Neural cell (in vitro differentiated cells): ENCODE results near the gene TSPAN14. TPM values are rescaled to one million over a fixed set of nuclear protein-coding genes. Genes with fewer than 3 reads are reported as not detected.

Experiments
- H2AFZ ChIP-seq: fragments of 200-600, 300-800 bp; sonication (generic), shearing (Covaris generic); 2 replicates; pipeline ENCODE4 v1.6.0; 2014; ENCODE audit warnings: low read depth, mild to moderate bottlenecking, antibody characterized with exemption, low read length, moderate library complexity
- H3F3A ChIP-seq: fragments of 200-600 bp; shearing (Covaris generic); 2 replicates; pipeline ENCODE4 v1.6.1; 2016; ENCODE audit warnings: mild to moderate bottlenecking, moderate library complexity, mixed read lengths, antibody characterized with exemption, low read length; ENCODE audit not compliant: insufficient read depth, poor library complexity, severe bottlenecking
- H3K27ac ChIP-seq: fragments of 200-600, 300-800 bp; sonication (generic), shearing (Covaris generic); 2 replicates; pipeline ENCODE4 v1.5.1; 2014; ENCODE audit warnings: mild to moderate bottlenecking, low read length, moderate library complexity
- H3K27me3 ChIP-seq: fragments of 300-800, 200-600 bp; sonication (generic), shearing (Covaris generic); 2 replicates; pipeline ENCODE4 v1.6.0; 2014; ENCODE audit warnings: mild to moderate bottlenecking, low read depth, low read length, moderate library complexity; ENCODE audit not compliant: insufficient read depth
- H3K36me3 ChIP-seq: fragments of 300-800, 200-600 bp; sonication (generic), shearing (Covaris generic); 2 replicates; pipeline ENCODE4 v1.5.1; 2014; ENCODE audit warnings: mild to moderate bottlenecking, antibody characterized with exemption, low read length, moderate library complexity; ENCODE audit not compliant: insufficient read depth
- H3K4me2 ChIP-seq: fragments of 300-800, 200-600 bp; sonication (generic), shearing (Covaris generic); 2 replicates; pipeline ENCODE4 v1.6.0; 2014; ENCODE audit warnings: mild to moderate bottlenecking, low read length
- H3K4me3 ChIP-seq: fragments of 300-800, 200-600 bp; sonication (generic), shearing (Covaris generic); 2 replicates; pipeline ENCODE4 v1.5.1; 2014; ENCODE audit warnings: mild to moderate bottlenecking, low read length, moderate library complexity
- H3K79me2 ChIP-seq: fragments of 200-600 bp; shearing (Covaris generic); replicated peaks from 2 replicates; pipeline ENCODE4 v1.6.0; 2014; ENCODE audit warnings: mild to moderate bottlenecking, low read length, moderate library complexity; ENCODE audit not compliant: insufficient read depth
- H3K9ac ChIP-seq: fragments of 300-800, 200-600 bp; sonication (generic), shearing (Covaris generic); 2 replicates; pipeline ENCODE4 v1.6.1; 2016; ENCODE audit warnings: mild to moderate bottlenecking, low read length, mixed read lengths
- H3K9me2 ChIP-seq: fragments of 200-600 bp; shearing (Covaris generic); 2 replicates; pipeline ENCODE4 v1.6.1; 2016; ENCODE audit warnings: mild to moderate bottlenecking, low read length, mixed read lengths; ENCODE audit not compliant: insufficient read depth
- H3K9me3 ChIP-seq: fragments of 200-600, 300-800 bp; sonication (generic), shearing (Covaris generic); 2 replicates; pipeline ENCODE4 v1.6.1; 2016; ENCODE audit warnings: mild to moderate bottlenecking, mixed run types, low read length, moderate library complexity, mixed read lengths
- H4K20me1 ChIP-seq: fragments of 200-600 bp; shearing (Covaris generic); 2 replicates; pipeline ENCODE4 v1.6.1; 2016; ENCODE audit warnings: mild to moderate bottlenecking, mixed run types; ENCODE audit not compliant: insufficient read depth
- CTCF ChIP-seq: fragments of 450-650 bp; IDR thresholded peaks from 2 replicates; pipeline ENCODE4 v1.5.1; 2014; ENCODE audit warnings: antibody characterized with exemption, mild to moderate bottlenecking, moderate library complexity; ENCODE audit not compliant: poor library complexity, severe bottlenecking
- EP300 ChIP-seq: fragments of 450-650 bp; conservative IDR thresholded peaks from 2 replicates; pipeline ENCODE4 v1.6.1; 2014; ENCODE audit warnings: antibody characterized with exemption, mild to moderate bottlenecking, moderate library complexity; ENCODE audit not compliant: poor library complexity, severe bottlenecking
- EZH2 ChIP-seq: fragments of 200-600, 300-800 bp; shearing (Covaris generic), sonication (generic); IDR thresholded peaks from 2 replicates; pipeline ENCODE4 v1.6.1; 2014; ENCODE audit warnings: antibody characterized with exemption, low read length, borderline replicate concordance, mild to moderate bottlenecking; ENCODE audit not compliant: insufficient read depth, poor library complexity, severe bottlenecking
- MXI1 ChIP-seq: fragments of 450-650 bp; conservative IDR thresholded peaks from 2 replicates; pipeline ENCODE4 v1.6.1; 2014; ENCODE audit warnings: antibody characterized with exemption, mild to moderate bottlenecking; ENCODE audit not compliant: poor library complexity, severe bottlenecking
- POLR2AphosphoS5 ChIP-seq: IDR thresholded peaks from 2 replicates; pipeline ENCODE4 v1.6.1; 2012
- RAD21 ChIP-seq: fragments of 450-650 bp; conservative IDR thresholded peaks from 2 replicates; pipeline ENCODE4 v1.6.1; 2014; ENCODE audit warnings: antibody characterized with exemption, mild to moderate bottlenecking, moderate library complexity
- REST ChIP-seq: IDR thresholded peaks from 2 replicates; pipeline ENCODE4 v1.6.1; 2012; ENCODE audit warnings: borderline replicate concordance
- SMC3 ChIP-seq: fragments of 450-650 bp; conservative IDR thresholded peaks from 2 replicates; pipeline ENCODE4 v1.6.1; 2014; ENCODE audit warnings: antibody characterized with exemption, mild to moderate bottlenecking, moderate library complexity; ENCODE audit not compliant: poor library complexity
- TAF1 ChIP-seq: IDR thresholded peaks from 2 replicates; pipeline ENCODE4 v1.6.1; 2012; ENCODE audit warnings: low read depth
- polyA plus RNA-seq: library from polyadenylated mRNA; depleted of rRNA; stranded (reverse); fragments of >200 nt; gene quantifications from 2 replicates; pipeline ENCODE4 v1.2.3, GENCODE V29; 2014

The TSPAN14 gene
- polyA plus RNA-seq, 1 donor from 2014 or later = 26.3 TPM

GRCh38 chr10:80437227-80437626 lies 16.9 kb upstream of the TSPAN14 start:
- H2AFZ ChIP-seq = no peak overlapping the region
- H3K27ac ChIP-seq = no peak overlapping the region
- H3K36me3 ChIP-seq = no peaks in the 10 kb centered on the region
- no peaks in the 10 kb centered on the region for H3K9me3 ChIP-seq
- no peaks in the 10 kb centered on the region for H3K79me2 ChIP-seq
- no peak overlapping the region for H3K4me3 ChIP-seq
- no peaks in the 10 kb centered on the region for H4K20me1 ChIP-seq
- no peak overlapping the region for H3K9ac ChIP-seq
- no peak overlapping the region for H3K4me2 ChIP-seq
- no peaks in the 10 kb centered on the region for H3F3A ChIP-seq
- no peaks in the 10 kb centered on the region for H3K27me3 ChIP-seq
- H3K9me2 ChIP-seq = no peaks in the 10 kb centered on the region
- no peak for TF ChIP-seq EZH2
- no peak for TF ChIP-seq RAD21
- no peak for TF ChIP-seq TAF1
- TF ChIP-seq POLR2AphosphoS5 = no peak
- no peak for TF ChIP-seq EP300
- TF ChIP-seq MXI1 = no peak

GRCh38 chr10:80441831-80442230 lies 12.3 kb upstream of the TSPAN14 start:
- no peak overlapping the region for H3K4me2 ChIP-seq
- H3F3A ChIP-seq = no peaks in the 10 kb centered on the region
- no peaks in the 10 kb centered on the region for H3K9me3 ChIP-seq
- H3K9me2 ChIP-seq = no peaks in the 10 kb centered on the region
- H3K36me3 ChIP-seq = no peaks in the 10 kb centered on the region
- no peak overlapping the region for H3K4me3 ChIP-seq
- no peaks in the 10 kb centered on the region for H4K20me1 ChIP-seq
- no peaks in the 10 kb centered on the region for H3K79me2 ChIP-seq
- H3K9ac ChIP-seq = no peak overlapping the region
- H3K27ac ChIP-seq = no peak overlapping the region
- TF ChIP-seq EP300 (no peak), MXI1 (no peak), CTCF (no peak), POLR2AphosphoS5 (no peak), TAF1 (no peak), EZH2 (no peak), SMC3 (no peak), REST (no peak), RAD21 (no peak)
- H2AFZ ChIP-seq = no peak overlapping the region
- no peaks in the 10 kb centered on the region for H3K27me3 ChIP-seq

DNA sequence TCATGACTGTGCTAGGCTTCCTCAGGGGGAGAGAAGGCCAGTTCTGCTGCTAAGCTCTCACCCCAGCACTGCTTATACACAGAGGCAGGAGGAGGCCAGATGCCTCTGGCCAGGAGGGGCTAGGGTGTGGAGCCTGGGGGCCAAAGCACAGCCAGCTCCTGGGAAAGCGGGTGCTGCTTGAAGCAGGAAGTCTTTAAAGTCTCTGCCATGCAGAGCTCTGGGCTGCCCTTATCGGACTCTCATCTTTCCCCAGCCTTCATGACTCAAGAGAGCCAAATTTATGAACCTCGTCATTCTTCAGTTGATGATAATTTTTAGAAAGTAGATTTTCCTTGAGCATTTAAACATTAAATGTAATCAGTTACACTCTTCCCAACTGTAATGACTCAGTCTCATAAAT lies 11.2 kb upstream of the TSPAN14 start:
- no peak overlapping the region for H3K27ac ChIP-seq
- H3K36me3 ChIP-seq = no peaks in the 10 kb centered on the region
- no peaks in the 10 kb centered on the region for H4K20me1 ChIP-seq
- TF ChIP-seq CTCF = no peak
- no peaks in the 10 kb centered on the region for H3K9me2 ChIP-seq
- H3K9ac ChIP-seq = no peak overlapping the region
- H2AFZ ChIP-seq = no peak overlapping the region
- H3K79me2 ChIP-seq = no peaks in the 10 kb centered on the region
- H3F3A ChIP-seq = no peaks in the 10 kb centered on the region
- H3K9me3 ChIP-seq = no peaks in the 10 kb centered on the region
- no peaks in the 10 kb centered on the region for H3K27me3 ChIP-seq
- no peak overlapping the region for H3K4me3 ChIP-seq
- H3K4me2 ChIP-seq = no peak overlapping the region
